ENCODE results near the gene AJAP1.

DNA sequence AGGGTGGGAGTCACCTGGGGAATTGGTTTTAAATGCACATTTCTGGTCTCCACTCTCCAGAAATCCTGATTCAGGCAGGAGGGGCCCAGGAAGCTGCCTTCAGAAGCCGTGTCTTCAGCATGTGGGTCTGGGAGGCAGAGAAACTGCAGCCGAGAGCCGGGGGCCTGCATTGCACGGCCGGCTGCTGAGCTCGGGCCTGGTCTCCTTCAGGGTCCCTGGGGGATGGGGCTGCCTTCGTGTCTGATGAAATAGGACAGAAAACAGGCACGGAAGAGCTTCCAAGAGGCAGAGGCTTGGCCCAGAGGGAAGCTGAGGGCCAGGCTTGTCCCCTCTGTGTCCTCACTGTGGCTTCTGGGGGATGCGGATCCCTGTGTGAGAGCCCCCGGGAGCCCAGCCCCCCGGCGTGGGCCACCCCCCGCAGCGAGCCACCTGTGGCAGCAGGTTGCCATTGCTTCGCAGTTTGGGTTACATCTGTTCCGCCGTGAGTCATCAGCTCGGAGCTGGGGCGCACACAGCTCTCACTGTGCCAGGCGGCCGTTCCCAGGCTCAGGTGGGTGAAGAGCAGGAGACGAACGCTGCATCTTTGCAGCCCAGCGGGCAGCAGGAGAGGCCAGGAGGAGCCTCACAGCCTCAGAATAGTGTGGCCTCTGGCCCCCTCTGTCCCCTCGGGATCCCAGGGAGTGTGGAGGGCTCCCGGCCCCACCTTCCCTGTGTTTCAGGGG lies 72.4 kb downstream of the AJAP1 start:
- TF ChIP-seq, protein P1, sequence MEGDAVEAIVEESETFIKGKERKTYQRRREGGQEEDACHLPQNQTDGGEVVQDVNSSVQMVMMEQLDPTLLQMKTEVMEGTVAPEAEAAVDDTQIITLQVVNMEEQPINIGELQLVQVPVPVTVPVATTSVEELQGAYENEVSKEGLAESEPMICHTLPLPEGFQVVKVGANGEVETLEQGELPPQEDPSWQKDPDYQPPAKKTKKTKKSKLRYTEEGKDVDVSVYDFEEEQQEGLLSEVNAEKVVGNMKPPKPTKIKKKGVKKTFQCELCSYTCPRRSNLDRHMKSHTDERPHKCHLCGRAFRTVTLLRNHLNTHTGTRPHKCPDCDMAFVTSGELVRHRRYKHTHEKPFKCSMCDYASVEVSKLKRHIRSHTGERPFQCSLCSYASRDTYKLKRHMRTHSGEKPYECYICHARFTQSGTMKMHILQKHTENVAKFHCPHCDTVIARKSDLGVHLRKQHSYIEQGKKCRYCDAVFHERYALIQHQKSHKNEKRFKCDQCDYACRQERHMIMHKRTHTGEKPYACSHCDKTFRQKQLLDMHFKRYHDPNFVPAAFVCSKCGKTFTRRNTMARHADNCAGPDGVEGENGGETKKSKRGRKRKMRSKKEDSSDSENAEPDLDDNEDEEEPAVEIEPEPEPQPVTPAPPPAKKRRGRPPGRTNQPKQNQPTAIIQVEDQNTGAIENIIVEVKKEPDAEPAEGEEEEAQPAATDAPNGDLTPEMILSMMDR (IDR thresholded peaks at IDR 0.05; ENCODE audit: low read depth, low read length) = no peak
- no peak for TF ChIP-seq POLR2A (IDR thresholded peaks at IDR 0.05; ENCODE audit: extremely low read depth, insufficient read length)
- TF ChIP-seq, protein P2, sequence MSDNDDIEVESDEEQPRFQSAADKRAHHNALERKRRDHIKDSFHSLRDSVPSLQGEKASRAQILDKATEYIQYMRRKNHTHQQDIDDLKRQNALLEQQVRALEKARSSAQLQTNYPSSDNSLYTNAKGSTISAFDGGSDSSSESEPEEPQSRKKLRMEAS (IDR thresholded peaks at IDR 0.05; ENCODE audit: low read depth, low read length) = no peak
